ENCODE measurements around the gene KCNK5. TPM values are rescaled to one million over a fixed set of nuclear protein-coding genes. Genes with fewer than 3 reads are reported as not detected.
A peak's percentile ranks its signal among the peaks of the same experiment; 100 is the strongest.

The KCNK5 gene
- polyA plus RNA-seq, 10 donors, result 1.1 to 2.0 (median 1.4) TPM

- DNase-seq, result no peak
Measured at GRCh38 chr6:39171489-39172376, 57.5 kb downstream of the KCNK5 start.

DNA sequence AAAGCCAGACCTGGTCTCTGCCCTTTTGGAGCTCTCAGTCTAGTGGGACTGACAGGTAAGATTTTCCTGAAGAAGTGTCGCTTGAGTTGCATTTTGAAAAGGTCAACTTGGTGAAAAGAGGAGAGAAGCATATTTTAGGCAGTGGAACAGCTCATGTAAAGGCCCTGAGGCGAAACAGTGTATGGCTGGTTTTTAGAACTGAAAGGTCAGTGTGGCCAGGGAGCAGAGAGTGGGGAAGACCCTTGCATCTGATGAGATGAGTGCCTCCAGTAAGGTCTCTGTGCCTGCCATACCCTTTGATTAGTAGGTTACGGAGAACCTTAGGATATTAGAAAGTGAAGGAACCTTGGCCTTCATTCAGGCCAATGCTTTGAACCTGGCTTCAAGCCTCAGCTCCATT lies 58.4 kb downstream of the KCNK5 start:
- no peak for DNase-seq

DNA sequence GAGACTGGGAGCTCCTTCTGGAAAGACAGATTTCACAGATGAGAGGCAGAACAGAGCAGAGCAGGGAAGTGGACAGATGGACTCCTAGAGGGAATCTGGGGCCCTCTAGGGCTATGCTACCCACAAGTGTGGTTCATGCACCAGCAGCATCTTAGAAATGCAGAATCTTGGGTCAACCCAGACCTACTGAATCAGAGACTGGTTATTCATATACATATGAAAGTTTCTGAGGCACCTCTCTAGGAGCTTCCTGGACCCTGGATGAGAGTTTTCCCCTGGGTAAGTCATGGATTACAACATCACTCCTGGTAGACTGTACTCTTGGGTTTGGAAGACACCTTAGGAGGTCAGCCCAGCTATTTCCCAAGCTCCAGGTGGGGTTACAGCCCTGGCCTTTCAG lies 58.9 kb downstream of the KCNK5 start:
- no peak for DNase-seq

GRCh38 chr6:39169448-39170344 lies 59.6 kb downstream of the KCNK5 start:
- no peak for DNase-seq

- DNase-seq, result no peak
Measured at GRCh38 chr6:39167866-39168625, 61.2 kb downstream of the KCNK5 start.

DNA sequence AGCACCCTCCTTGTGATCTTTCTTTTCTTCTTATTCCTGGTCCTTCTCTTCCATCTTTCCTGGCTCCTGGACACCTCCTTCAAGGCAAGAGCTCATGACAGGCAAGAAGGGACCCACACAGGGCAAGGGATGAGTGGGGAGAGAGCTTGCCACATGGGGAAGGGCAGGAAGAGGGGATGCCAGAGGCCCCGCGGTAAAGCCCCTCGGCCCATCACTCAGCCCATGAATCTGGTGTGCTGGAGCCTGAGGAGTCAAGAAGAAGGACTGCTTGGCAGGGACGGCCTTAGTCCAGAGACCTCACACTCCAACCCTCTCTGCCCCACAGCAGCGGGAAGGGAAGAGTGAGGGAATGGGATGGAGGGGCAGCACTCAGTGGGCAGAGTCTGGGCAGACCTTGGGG lies 62.0 kb downstream of the KCNK5 start:
- DNase-seq, result no peak

DNA sequence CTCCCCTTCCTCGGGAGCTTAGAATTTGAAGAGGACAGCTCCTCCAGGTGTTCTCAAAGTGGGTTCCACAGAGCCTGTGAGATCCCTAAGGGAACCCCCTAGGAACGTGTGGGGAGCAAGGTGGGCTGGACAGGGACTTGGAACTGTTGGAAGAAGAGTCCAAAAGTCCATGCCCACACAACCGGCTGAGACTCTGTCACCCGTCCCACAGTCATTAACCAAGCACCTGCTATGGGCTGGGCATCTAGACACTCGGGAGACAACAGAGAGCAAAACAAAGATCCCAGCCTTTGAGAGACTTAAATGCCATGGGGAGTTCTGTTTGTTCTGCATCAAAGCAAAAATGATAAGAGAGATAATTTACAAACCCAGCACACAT lies 62.4 kb downstream of the KCNK5 start:
- no peak for DNase-seq

DNA sequence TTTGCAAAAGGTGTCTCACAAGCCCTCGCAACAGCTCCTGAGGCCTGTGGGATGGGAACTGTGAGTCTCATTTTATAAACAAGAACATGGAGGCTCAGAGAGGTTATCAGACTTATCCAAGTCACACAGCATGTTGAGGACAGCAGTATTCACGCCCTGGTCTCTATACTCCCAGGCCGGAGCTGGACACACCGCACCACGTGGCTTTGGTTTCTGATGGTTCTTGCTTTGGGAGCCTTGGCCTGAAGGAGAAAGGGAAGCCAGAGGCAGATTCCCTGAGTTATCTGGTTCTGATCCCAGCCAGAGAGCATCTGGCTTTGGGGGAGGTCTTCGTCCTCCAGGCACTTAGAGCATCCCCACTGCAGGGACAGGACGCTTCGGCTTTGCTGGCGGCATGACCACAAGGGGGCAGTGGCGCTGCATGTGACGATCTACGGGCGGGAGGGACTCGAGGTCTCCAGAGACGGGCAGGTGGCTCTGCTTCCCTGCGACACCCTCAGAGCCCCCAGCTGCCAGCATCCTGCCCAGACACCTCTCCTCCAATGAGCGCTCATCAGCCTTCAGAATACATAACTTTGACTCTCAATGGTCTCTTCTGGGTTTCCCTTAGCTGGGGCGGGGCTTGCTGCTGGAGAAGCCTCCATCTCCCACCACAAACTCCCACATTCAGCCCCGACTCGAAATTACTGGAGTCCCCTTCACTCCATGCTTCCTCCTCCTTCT lies 62.9 kb downstream of the KCNK5 start:
- peak; percentile 33 to 61 (median 58) for DNase-seq

DNA sequence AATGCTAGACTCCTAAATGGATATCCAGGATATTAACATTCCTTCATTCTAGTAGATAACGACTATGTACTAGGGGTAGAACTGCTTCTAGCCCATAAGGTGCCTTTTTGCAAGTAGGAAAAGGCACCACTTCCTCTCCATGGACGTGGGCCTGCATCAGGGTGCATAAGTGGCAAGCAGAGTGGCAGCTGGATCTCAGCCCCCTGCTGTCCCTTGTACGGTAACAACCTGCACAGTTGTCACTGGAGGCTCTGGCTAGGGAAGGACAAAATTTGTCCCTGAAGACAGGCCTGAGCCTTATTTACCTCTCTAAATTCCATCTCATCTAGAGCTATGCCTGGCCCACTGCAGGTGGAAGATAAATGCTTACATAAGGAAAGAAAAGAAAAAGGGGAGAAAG lies 71.8 kb downstream of the KCNK5 start:
- DNase-seq, result no peak

DNA sequence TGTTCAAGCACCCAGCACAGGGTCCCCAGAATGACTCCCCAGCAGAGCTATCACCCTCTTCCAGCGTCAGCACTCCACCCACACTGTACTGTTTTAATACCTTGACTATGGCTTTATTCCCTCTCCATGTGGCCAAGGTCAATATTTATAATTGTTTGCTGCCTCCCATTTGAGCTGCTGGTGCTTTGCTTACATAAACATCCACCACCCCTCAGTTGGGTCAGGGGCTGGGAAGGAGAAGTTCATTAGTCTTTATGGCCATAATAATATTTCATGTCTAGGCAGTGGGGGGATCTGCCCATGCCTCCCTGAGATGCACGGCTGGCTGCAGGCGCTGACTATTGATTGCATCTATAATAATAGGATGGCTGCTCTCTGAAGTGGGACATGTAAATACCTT lies 72.5 kb downstream of the KCNK5 start:
- DNase-seq, result no peak

- no peak for DNase-seq
Measured at GRCh38 chr6:39154705-39155104, 74.6 kb downstream of the KCNK5 start.

DNA sequence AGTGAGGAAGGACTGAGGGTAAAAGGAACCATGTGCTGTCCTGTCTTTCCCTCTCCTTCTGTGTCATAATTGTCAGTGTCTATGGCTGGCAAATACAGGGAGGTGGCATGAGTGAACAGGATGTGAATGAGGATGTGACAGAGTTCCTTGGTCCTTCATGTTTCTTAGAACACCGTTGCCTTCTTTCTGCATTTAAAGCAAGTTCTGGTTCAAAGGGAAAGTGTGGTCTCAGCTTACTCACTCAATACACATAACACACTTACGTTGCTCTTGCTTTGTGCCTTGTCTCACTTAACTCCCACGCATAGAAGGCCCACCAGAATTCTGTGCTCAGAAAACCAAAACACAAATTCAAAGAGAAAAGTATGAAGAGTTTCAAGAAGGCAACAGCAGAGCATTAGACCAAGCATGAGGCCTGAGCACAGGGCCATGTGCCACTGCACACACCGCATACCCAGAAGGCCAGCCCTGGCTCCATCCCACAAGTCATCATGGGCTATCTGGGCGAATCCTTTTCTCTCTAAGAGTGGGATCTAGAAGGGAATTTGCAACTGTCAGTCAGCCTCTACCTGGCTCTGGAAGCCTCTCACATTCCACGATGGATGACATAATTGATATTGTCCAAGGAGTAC lies 75.4 kb downstream of the KCNK5 start:
- no peak for DNase-seq

GRCh38 chr6:39152262-39152661 lies 77.0 kb downstream of the KCNK5 start:
- DNase-seq, result no peak

GRCh38 chr6:39151211-39151610 lies 78.1 kb downstream of the KCNK5 start:
- no peak for DNase-seq

DNA sequence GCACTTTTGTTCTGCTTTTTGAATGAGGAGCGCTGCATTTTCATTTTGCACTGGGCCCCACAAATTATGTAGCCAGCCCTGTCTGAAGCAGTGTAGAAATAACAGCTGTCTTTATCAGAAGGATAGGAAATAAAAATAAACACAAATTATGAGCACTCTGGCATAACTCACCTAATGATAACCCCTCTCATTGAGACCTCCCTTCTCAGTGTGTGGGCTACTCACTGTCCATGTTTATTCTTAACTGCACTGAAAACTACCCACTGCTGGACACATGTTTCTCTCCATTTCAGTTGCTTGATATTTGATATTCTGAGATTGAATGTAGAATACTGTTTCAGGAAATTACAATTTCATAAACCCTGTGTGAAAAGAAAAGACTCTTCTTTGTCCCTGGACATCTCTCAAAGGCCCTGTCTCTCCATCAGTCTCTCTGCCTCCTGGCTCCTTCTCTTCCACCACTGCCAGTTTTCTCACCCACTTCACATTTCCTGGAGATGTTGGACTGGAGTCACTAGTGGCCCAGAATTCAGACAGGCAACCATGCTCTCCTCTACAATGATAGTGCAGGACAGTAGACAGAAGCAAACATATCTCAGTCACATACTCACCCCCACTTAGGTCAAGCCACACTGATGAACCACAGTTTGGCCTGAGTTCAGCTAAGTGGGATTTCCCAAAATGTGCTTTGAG lies 84.6 kb downstream of the KCNK5 start:
- no peak for DNase-seq

- DNase-seq, result peak in 1 of 3 donors; percentile 11
Measured at GRCh38 chr6:39143238-39143930, 85.9 kb downstream of the KCNK5 start.

DNA sequence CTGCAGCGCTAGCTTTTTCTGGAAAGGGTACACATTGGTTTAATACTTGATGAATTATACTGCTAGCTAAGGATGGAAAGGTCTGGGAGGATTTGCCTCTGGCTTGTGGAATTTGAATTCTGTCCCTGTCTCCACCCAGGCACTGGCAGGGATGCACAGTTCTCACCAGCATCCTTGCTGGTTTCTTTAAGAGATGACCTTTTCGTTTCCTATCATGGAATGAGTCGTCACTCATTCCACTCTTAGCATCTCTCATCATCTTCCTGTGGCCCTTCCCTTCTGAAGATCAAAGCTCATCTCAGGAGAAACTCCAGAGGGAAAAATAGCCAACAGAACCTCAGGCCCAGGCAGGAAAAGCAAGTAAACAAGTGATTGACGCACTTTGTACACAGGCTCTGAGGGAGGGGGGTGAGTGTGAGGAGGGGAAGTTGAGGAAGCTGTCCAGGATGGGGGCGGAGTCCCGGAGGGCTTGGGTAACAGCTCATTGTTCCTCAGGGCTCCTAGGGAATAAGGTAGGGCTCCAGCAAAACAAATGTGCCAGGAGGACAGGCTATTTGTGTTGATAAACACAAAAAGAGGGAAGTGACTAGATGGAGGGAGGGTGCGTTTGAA lies 88.6 kb downstream of the KCNK5 start:
- peak in 1 of 3 donors; percentile 8 for DNase-seq
